MCF 10A (cell line): ENCODE measurements around the gene CPNE5. TPM values are rescaled to one million over a fixed set of nuclear protein-coding genes. Genes with fewer than 3 reads are reported as not detected.

Experiments
- BruUV-seq: library from RNA; stranded (reverse); fragments of 400-500 nt; replicated peaks from 2 replicates; lab custom pipeline; 2021; lab: Mats Ljungman, UMichigan
- CTCF ChIA-PET: fragments of 300-600 bp; sonication (Branson Sonifier 250); formaldehyde crosslinking; extraction: SDS; loops from one replicate; lab custom pipeline; 2021; ENCODE audit warnings: antibody characterized with exemption, inconsistent platforms; lab: Yijun Ruan, JAX
- POLR2A ChIA-PET: fragments of 300-600, 350-650 bp; sonication (Branson Sonifier 250); formaldehyde crosslinking; extraction: SDS; loops from one replicate; lab custom pipeline; 2020; ENCODE audit warnings: antibody characterized with exemption, inconsistent platforms; lab: Yijun Ruan, JAX
- DNase-seq: peaks from one replicate; pipeline ENCODE4 v3.0.0-alpha.2; 2018; ENCODE audit not compliant: unreplicated experiment
- H3K27ac Mint-ChIP-seq: one replicate; pipeline ENCODE4 v1.8.0; 2022; ENCODE audit warnings: mild to moderate bottlenecking, low read depth, mixed read lengths; ENCODE audit not compliant: unreplicated experiment
- H3K27me3 Mint-ChIP-seq: one replicate; pipeline ENCODE4 v1.8.0; 2022; ENCODE audit warnings: mixed read lengths; ENCODE audit not compliant: insufficient read depth, unreplicated experiment
- H3K36me3 Mint-ChIP-seq: one replicate; pipeline ENCODE4 v1.8.0; 2022; ENCODE audit warnings: mild to moderate bottlenecking, moderate library complexity, mixed read lengths; ENCODE audit not compliant: insufficient read depth, unreplicated experiment
- H3K4me1 Mint-ChIP-seq: one replicate; pipeline ENCODE4 v1.8.0; 2022; ENCODE audit warnings: mixed read lengths; ENCODE audit not compliant: insufficient read depth, unreplicated experiment
- H3K4me3 Mint-ChIP-seq: one replicate; pipeline ENCODE4 v1.8.0; 2022; ENCODE audit warnings: mild to moderate bottlenecking, moderate library complexity, mixed read lengths; ENCODE audit not compliant: unreplicated experiment
- H3K9me3 Mint-ChIP-seq: one replicate; pipeline ENCODE4 v1.8.0; 2022; ENCODE audit warnings: mixed read lengths; ENCODE audit not compliant: unreplicated experiment
- intact Hi-C: fragments of 100-400 bp; cut with micrococcal nuclease; formaldehyde crosslinking; loops from 2 replicates; pipeline ENCODE4 v1.14.1; 2022
- total RNA-seq: library from RNA; stranded (reverse); gene quantifications from 2 replicates; pipeline ENCODE4 v1.2.3, GENCODE V29; 2022
- TF ChIP-seq, protein P1 (sequence below): fragments of 200-600 bp; IDR thresholded peaks from one replicate; pipeline ENCODE4 v1.8.0; 2022; ENCODE audit warnings: antibody characterized with exemption, mild to moderate bottlenecking; ENCODE audit not compliant: unreplicated experiment

CPNE5 gene
- total RNA-seq, 1 experiment from 2014 or later: not detected

DNA sequence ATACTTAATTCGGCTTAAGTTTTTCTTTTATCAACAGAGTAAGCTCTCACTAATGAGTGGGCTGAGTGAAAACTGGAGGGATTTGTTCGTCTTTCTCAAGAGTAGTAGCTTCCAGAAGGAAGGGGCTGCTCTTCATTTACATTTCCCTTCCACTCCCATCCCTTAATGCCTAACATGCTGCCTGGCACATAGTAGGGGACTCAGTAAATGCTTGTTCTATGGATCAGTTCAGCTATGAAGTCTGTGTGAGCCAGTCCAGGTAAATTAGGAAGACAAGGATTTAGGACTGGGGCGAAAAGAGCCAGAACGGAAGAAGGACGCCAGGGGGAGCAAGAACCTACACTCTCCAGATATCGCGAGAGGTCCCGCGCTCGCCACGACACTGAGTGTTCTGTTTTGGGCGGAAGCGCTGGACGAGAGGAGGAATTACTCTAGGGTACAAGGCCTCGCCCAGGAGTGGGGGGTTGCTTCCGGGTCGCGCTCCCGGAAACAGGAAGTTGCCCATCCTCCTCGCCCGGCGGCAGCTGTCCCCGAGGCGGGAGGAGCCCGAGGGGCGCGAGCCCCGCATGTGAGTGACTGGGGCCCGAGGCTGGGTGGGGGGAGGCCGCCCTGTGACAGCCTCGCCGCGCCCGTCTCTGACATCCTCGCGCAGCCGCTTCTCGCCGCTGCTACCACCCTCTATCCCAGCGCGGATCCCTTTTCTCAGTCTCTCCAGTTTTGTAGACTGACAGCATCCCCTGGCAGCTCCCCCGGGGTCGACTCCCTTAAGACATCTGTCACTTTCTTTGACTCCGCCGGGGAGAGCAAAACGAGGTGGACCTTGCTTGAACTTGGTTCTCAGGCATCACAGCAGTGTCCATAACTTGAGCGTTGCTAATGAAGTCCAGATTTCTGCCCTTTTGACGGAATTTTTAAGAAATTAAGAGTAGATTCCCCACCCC, 46.5 kb upstream of the CPNE5 start, which contains the start of gene C6orf89:
Gene C6orf89, plus strand, starts transcription at position 492 of the 941 bp plus-strand sequence. CDS start 13,493 bp downstream, outside the sequence.
- Mint-ChIP-seq H3K27me3 (no peaks in the 10 kb centered on the region), H3K9me3 (no peaks in the 10 kb centered on the region), H3K4me3 (peak within 1 kb of the TSS; percentile 80), H3K27ac (peak within 1 kb of the TSS; percentile 88), H3K4me1 (peaks cover 16% of the 10 kb centered on the region), H3K36me3 (peaks cover 7% of the 10 kb centered on the region)
- POLR2A ChIA-PET: interaction anchor here (0.6 to 2.5 kb wide), 19 partner anchors 10 to 858 kb away, joined by 3 to 55 read pairs (median 4); partner anchors contain the start of genes MAPK14, MTCH1 and PPIL1
- CTCF ChIA-PET: interaction anchor here (0.6 to 6.4 kb wide), 41 partner anchors 9 to 375 kb away, joined by 3 to 59 read pairs (median 4); partner anchors contain the start of gene PPIL1
- BruUV-seq: TSS peak; percentile 68
- TF ChIP-seq, protein P1, sequence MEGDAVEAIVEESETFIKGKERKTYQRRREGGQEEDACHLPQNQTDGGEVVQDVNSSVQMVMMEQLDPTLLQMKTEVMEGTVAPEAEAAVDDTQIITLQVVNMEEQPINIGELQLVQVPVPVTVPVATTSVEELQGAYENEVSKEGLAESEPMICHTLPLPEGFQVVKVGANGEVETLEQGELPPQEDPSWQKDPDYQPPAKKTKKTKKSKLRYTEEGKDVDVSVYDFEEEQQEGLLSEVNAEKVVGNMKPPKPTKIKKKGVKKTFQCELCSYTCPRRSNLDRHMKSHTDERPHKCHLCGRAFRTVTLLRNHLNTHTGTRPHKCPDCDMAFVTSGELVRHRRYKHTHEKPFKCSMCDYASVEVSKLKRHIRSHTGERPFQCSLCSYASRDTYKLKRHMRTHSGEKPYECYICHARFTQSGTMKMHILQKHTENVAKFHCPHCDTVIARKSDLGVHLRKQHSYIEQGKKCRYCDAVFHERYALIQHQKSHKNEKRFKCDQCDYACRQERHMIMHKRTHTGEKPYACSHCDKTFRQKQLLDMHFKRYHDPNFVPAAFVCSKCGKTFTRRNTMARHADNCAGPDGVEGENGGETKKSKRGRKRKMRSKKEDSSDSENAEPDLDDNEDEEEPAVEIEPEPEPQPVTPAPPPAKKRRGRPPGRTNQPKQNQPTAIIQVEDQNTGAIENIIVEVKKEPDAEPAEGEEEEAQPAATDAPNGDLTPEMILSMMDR: peak; percentile 63
- intact Hi-C loops: loop anchor here (1.0 to 10.0 kb wide), 5 partner anchors 101 to 329 kb away; partner anchors contain the start of gene MTCH1
- DNase-seq: peak; percentile 99

DNA sequence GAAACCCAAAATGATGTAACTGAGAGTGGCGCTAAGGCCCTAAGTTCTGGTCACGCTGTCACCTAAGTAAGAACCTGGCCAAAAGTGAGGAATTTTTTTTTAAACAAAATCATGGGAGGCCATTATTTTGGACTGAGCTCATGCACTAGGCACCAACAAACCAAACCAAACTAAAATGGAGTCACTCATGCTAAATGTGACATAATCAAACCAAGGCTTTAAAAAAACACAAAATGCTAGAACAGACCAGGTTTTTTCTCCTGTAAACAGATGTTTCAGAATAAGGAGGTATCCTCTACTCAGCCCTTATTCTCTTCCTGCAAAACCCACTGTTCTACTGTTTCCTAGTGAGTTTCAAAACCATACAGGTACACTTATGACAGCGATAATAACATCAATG, 45.4 kb upstream of the CPNE5 start:
- Mint-ChIP-seq H3K36me3 (peaks cover 7% of the 10 kb centered on the region), H3K27me3 (no peaks in the 10 kb centered on the region), H3K27ac (no peak overlapping the region), H3K9me3 (no peaks in the 10 kb centered on the region), H3K4me1 (peaks cover 16% of the 10 kb centered on the region), H3K4me3 (no peak overlapping the region)
- intact Hi-C loops: loop anchor here (1.0 to 10.0 kb wide), 5 partner anchors 102 to 330 kb away; partner anchors contain the start of gene MTCH1
- ChIA-PET POLR2A (interaction anchor here (0.9 to 2.5 kb wide), 7 partner anchors 10 to 134 kb away, joined by 3 to 55 read pairs (median 6); partner anchors contain the start of genes MTCH1 and PPIL1), CTCF (interaction anchor here (0.6 to 6.4 kb wide), 20 partner anchors 9 to 377 kb away, joined by 3 to 59 read pairs (median 4); no protein-coding TSS in a partner anchor)
- BruUV-seq: no TSS peak
- DNase-seq: no peak
- TF ChIP-seq, protein P1: no peak

DNA sequence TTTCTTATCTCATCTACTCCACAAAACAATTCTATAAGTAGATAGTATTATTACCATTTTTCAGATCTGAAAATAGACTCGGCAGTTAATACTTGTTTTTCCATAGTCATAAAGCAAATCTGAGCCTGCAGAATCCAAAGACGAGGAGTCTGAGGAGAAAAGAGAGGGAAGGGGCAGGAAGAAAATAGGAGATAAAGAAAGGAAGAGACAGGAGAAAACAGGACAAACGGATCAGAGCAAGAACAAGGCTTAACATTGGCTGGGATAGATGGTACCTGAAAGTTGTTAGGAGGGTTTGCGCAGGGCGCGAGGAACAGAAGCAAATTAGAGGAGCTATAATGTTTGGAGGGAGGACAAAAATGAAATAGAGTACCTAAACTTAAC, 36.0 kb upstream of the CPNE5 start:
- Mint-ChIP-seq H3K36me3 (peaks cover 11% of the 10 kb centered on the region), H3K27me3 (no peaks in the 10 kb centered on the region), H3K27ac (peak overlapping the region; percentile 95), H3K9me3 (no peaks in the 10 kb centered on the region), H3K4me3 (peak overlapping the region; percentile 88), H3K4me1 (peaks cover 14% of the 10 kb centered on the region)
- intact Hi-C loops: no loop called here
- ChIA-PET POLR2A (interaction anchor here (0.9 to 4.5 kb wide), 20 partner anchors 9 to 296 kb away, joined by 3 to 55 read pairs (median 5); partner anchors contain the start of genes C6orf89 and MTCH1), CTCF (interaction anchor here (0.6 to 3.5 kb wide), 12 partner anchors 10 to 396 kb away, joined by 3 to 28 read pairs (median 4); partner anchors contain the start of gene C6orf89)
- TF ChIP-seq, protein P1: no peak
- no peak for DNase-seq
- TSS peak; percentile 79 for BruUV-seq
